Smooth muscle cell (in vitro differentiated cells): ENCODE measurements around the gene C16orf74. TPM values are rescaled to one million over a fixed set of nuclear protein-coding genes. Genes with fewer than 3 reads are reported as not detected.

Source experiments
- DNase-seq: peaks from one replicate; lab custom pipeline; 2025; ENCODE audit not compliant: unreplicated experiment; lab: John Stamatoyannopoulos, UW
- H2AFZ ChIP-seq: fragments of 200-600 bp; sonication (generic); 2 replicates; pipeline ENCODE4 v1.6.0; 2016; ENCODE audit warnings: antibody characterized with exemption, low read depth, mild to moderate bottlenecking
- H3F3A ChIP-seq: fragments of 200-600 bp; sonication (generic); 2 replicates; pipeline ENCODE4 v1.6.0; 2017; ENCODE audit warnings: antibody characterized with exemption, low read depth
- H3K27ac ChIP-seq: fragments of 200-600 bp; sonication (generic); 2 replicates; pipeline ENCODE4 v1.5.1; 2016; ENCODE audit warnings: low read depth, mild to moderate bottlenecking
- H3K27me3 ChIP-seq: fragments of 200-600 bp; sonication (generic); 2 replicates; pipeline ENCODE4 v1.6.1; 2016; ENCODE audit warnings: low read depth, mild to moderate bottlenecking
- H3K36me3 ChIP-seq: fragments of 200-600 bp; sonication (generic); 2 replicates; pipeline ENCODE4 v1.5.1; 2016; ENCODE audit warnings: low read depth
- H3K4me1 ChIP-seq: fragments of 200-600 bp; sonication (generic); 2 replicates; pipeline ENCODE4 v1.5.1; 2016; ENCODE audit warnings: low read depth
- H3K4me2 ChIP-seq: fragments of 200-600 bp; sonication (generic); 2 replicates; pipeline ENCODE4 v1.6.0; 2016; ENCODE audit warnings: mild to moderate bottlenecking
- H3K4me3 ChIP-seq: fragments of 200-600 bp; sonication (generic); 2 replicates; pipeline ENCODE4 v1.5.1; 2016; ENCODE audit warnings: mild to moderate bottlenecking
- H3K79me2 ChIP-seq: fragments of 200-600 bp; sonication (generic); 2 replicates; pipeline ENCODE4 v1.6.0; 2016; ENCODE audit warnings: low read depth, mild to moderate bottlenecking
- H3K9ac ChIP-seq: fragments of 200-600 bp; sonication (generic); 2 replicates; pipeline ENCODE4 v1.6.0; 2016; ENCODE audit warnings: low read depth
- H3K9me3 ChIP-seq: fragments of 200-600 bp; sonication (generic); replicated peaks from 2 replicates; pipeline ENCODE4 v1.5.1; 2016; ENCODE audit warnings: low read depth
- H4K20me1 ChIP-seq: fragments of 200-600 bp; sonication (generic); 2 replicates; pipeline ENCODE4 v1.6.0; 2016; ENCODE audit warnings: low read depth
- WGBS: methylation state at CpG from one replicate; pipeline ENCODE4 v1.1.7; 2016; ENCODE audit warnings: low lambda C conversion rate; 5-methylcytosine and 5-hydroxymethylcytosine counted together
- polyA plus RNA-seq: library from polyadenylated mRNA; unstranded; fragments of >200 nt; fragmentation: Nextera tagmentation; extraction: Ambion mirVana; gene quantifications from 2 replicates; pipeline ENCODE4 v1.2.1, GENCODE V29; 2016
- total RNA-seq: library from RNA; depleted of rRNA; stranded (reverse); fragments of >200 nt; gene quantifications from 2 replicates; pipeline ENCODE4 v1.2.3, GENCODE V29; 2014
- TF ChIP-seq, protein P1 (sequence below): fragments of 200-600 bp; sonication (generic); IDR thresholded peaks from 2 replicates; pipeline ENCODE4 v1.5.1; 2017; ENCODE audit warnings: borderline replicate concordance, mild to moderate bottlenecking, antibody characterized with exemption; ENCODE audit not compliant: insufficient read depth, poor library complexity, severe bottlenecking

The C16orf74 gene
- total and polyA plus RNA-seq, 2 experiments from 2014 or later, result 0.31 to 1.7 TPM

DNA sequence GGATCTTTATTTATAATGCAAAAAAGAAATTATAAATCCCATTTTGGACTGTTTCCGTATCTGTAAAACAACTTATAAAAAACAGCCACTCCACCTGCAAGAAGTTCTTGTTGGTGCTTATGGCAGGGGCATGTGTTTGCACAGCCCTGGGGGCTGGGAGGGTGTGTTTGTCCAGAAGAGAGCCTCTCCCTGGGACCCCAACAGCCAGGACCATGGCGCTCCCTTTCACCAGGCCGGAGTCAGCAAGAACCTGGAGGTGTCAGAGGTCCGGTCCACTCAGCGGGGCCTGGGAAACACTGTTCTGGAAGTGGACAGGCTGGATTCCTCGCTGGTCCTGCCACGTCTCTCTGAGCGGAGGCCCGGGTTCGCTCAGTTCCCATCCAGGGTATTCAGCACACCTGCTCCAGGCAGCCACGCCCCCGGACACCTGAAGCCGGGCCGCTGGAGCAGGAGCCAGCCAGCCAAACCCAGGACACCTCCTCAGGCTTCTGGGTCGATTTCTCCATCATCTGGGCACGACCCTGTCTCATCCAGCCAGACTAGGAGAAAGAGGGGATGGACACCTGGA lies 43.3 kb downstream of the C16orf74 start:
- no peak overlapping the region for H2AFZ ChIP-seq
- no peak overlapping the region for H3K9ac ChIP-seq
- no peaks in the 10 kb centered on the region for H4K20me1 ChIP-seq
- WGBS, result 95% methylated on average over 16 of the region's 16 CpGs
- H3K79me2 ChIP-seq, result no peaks in the 10 kb centered on the region
- no peaks in the 10 kb centered on the region for H3K9me3 ChIP-seq
- H3K36me3 ChIP-seq, result no peaks in the 10 kb centered on the region
- H3K4me1 ChIP-seq, result no peaks in the 10 kb centered on the region
- no peaks in the 10 kb centered on the region for H3F3A ChIP-seq
- no peak overlapping the region for H3K4me3 ChIP-seq
- TF ChIP-seq, protein P1, sequence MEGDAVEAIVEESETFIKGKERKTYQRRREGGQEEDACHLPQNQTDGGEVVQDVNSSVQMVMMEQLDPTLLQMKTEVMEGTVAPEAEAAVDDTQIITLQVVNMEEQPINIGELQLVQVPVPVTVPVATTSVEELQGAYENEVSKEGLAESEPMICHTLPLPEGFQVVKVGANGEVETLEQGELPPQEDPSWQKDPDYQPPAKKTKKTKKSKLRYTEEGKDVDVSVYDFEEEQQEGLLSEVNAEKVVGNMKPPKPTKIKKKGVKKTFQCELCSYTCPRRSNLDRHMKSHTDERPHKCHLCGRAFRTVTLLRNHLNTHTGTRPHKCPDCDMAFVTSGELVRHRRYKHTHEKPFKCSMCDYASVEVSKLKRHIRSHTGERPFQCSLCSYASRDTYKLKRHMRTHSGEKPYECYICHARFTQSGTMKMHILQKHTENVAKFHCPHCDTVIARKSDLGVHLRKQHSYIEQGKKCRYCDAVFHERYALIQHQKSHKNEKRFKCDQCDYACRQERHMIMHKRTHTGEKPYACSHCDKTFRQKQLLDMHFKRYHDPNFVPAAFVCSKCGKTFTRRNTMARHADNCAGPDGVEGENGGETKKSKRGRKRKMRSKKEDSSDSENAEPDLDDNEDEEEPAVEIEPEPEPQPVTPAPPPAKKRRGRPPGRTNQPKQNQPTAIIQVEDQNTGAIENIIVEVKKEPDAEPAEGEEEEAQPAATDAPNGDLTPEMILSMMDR, result no peak
- H3K27me3 ChIP-seq, result no peaks in the 10 kb centered on the region
- DNase-seq, result no peak
- H3K27ac ChIP-seq, result no peak overlapping the region
- no peak overlapping the region for H3K4me2 ChIP-seq

DNA sequence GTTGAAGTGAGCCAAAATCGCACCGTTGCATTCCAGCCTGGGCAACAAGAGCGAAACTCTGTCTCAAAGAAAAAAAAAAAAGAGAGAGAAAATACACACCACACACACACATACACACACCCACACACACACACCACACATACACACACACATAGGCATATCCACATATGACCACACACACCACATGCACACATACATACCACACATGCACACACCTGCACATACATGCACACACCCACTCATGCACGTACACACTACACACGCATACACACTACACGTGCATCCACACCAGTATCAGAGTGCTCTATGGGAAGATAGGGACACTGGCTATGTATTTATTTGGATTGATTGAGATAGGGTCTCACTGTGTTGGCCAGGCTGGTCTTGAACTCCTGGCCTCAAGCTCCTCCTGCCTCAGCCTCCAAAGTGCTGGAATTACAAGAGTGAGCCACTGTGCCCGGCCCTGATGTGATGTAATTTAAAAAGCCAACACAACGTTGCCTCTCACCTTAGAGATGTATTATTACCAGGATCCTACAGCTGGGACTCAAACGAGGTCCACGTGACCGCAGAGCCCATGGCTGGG lies 44.4 kb downstream of the C16orf74 start:
- H3K4me1 ChIP-seq, result no peaks in the 10 kb centered on the region
- TF ChIP-seq, protein P1, result no peak
- H3K4me3 ChIP-seq, result no peak overlapping the region
- 98% methylated on average over 8 of the region's 11 CpGs for WGBS
- H3F3A ChIP-seq, result no peaks in the 10 kb centered on the region
- no peak overlapping the region for H2AFZ ChIP-seq
- H3K27me3 ChIP-seq, result no peaks in the 10 kb centered on the region
- H4K20me1 ChIP-seq, result no peaks in the 10 kb centered on the region
- H3K27ac ChIP-seq, result no peak overlapping the region
- no peak overlapping the region for H3K9ac ChIP-seq
- no peaks in the 10 kb centered on the region for H3K79me2 ChIP-seq
- no peak overlapping the region for H3K4me2 ChIP-seq
- no peaks in the 10 kb centered on the region for H3K36me3 ChIP-seq
- DNase-seq, result no peak
- H3K9me3 ChIP-seq, result no peaks in the 10 kb centered on the region

DNA sequence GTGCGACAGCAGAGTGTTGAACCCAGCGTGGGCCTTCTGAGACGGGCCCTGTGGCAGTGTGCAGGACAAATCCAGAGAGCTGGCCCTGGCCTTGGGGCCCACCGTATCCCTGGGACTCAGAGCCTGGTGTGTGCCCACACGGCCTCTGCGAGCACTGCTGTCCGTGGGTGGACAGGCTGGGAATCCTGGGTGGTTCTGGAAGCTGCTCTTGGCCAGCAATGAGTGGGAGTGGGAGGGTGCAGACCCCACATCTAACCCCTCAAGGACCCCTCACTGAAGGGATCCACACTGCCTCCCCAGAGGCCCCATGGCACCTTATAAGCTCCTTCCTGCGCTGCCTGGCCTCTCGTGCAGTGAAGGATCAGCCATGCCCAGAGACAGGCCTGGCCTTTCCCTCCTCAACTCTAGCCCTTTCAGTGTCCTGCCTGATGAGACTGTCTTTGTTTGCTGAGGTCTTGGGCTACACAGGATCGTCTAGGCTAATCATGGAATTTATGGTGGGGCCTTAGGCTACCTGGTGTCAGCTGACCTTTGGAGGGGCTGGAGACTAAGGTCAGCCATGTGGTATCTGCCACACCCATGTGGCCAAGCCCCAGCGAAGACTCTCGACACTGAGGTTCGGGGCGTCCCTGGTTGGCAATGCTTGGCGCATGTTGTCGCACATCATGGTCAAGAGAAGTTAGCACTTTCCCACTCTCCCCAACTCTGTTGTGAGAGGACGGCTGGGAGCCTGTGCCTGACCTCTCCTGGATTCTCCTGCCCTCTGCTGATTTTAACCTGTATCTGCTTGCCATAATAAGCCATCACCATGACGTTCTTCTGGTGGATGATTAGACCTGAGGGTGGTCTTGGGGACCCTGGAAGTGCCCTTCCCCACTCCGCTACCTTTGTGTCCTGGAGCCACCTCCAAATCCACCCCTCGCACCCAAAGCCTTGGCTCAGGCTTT lies 45.7 kb downstream of the C16orf74 start:
- WGBS, result 85% methylated on average over 20 of the region's 20 CpGs
- H3K4me3 ChIP-seq, result no peak overlapping the region
- H3K79me2 ChIP-seq, result no peaks in the 10 kb centered on the region
- no peak overlapping the region for H3K27ac ChIP-seq
- TF ChIP-seq, protein P1, result no peak
- H2AFZ ChIP-seq, result no peak overlapping the region
- H3K4me2 ChIP-seq, result no peak overlapping the region
- H3K9me3 ChIP-seq, result no peaks in the 10 kb centered on the region
- H3K4me1 ChIP-seq, result no peaks in the 10 kb centered on the region
- H3K9ac ChIP-seq, result no peak overlapping the region
- no peaks in the 10 kb centered on the region for H3F3A ChIP-seq
- no peaks in the 10 kb centered on the region for H3K27me3 ChIP-seq
- H3K36me3 ChIP-seq, result no peaks in the 10 kb centered on the region
- DNase-seq, result no peak
- H4K20me1 ChIP-seq, result no peaks in the 10 kb centered on the region
